Measurements from ENCODE around the gene IHH. TPM values are rescaled to one million over a fixed set of nuclear protein-coding genes. Genes with fewer than 3 reads are reported as not detected.

Gene IHH
- total RNA-seq, 1 donor = under 0.01 TPM

DNA sequence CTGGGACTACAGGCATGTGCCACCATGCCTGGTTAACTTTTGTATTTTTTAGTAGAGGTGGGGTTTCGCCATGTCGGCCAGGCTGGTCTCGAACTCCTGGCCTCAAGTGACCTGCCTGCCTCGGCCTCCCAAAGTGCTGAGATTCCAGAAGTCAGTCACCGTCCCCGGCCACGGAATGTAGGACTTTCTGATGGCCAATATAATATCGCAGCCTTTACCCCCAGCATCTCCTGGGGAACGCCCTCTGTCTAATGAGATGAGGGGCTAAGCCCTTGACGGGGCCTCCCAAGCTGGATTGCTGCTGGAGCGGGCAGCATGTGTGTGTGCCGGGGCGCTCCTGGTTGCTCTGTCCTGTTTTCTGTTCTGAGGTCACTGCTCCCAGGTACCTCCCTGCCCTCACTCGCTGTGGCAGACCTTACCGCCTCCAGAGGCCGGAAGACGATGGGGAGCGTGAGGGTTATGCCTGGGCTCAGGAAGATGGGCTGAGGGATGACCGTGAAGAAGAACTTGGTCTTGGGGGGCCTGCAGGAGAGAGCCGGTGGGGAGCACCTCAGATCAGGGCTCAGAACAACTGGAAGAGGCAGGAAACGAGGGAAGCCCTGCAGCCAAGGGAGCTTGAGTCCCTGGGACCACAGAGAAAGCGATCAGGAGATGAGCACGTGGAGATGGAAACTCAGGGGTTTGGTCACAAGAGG, 28.5 kb downstream of the IHH start:
- Histone ChIP-seq H3K4me1 (ENCODE audit: insufficient read depth, low read length) (no peaks in the 10 kb centered on the region), H3K79me2 (ENCODE audit: insufficient read depth, low read length) (no peaks in the 10 kb centered on the region), H4K20me1 (ENCODE audit: insufficient read depth, low read length) (peaks cover 3% of the 10 kb centered on the region), H3K4me2 (ENCODE audit: insufficient read depth, low read length) (no peak overlapping the region), H3K36me3 (ENCODE audit: insufficient read depth, low read length) (no peaks in the 10 kb centered on the region), H3K4me3 (ENCODE audit: insufficient read depth, low read length) (no peak overlapping the region), H3K9me3 (ENCODE audit: low read depth, low read length) (no peaks in the 10 kb centered on the region), H3K27me3 (ENCODE audit: insufficient read depth, low read length) (peaks cover 35% of the 10 kb centered on the region), H3K27ac (ENCODE audit: low read depth, low read length) (no peak overlapping the region), H2AFZ (ENCODE audit: low read length) (no peak overlapping the region)
- DNase-seq (ENCODE audit: insufficient read length, low spot score, missing footprints) = no peak
- no peak for TF ChIP-seq CTCF (IDR thresholded peaks at IDR 0.05; ENCODE audit: extremely low read depth, low read depth, low read length)

DNA sequence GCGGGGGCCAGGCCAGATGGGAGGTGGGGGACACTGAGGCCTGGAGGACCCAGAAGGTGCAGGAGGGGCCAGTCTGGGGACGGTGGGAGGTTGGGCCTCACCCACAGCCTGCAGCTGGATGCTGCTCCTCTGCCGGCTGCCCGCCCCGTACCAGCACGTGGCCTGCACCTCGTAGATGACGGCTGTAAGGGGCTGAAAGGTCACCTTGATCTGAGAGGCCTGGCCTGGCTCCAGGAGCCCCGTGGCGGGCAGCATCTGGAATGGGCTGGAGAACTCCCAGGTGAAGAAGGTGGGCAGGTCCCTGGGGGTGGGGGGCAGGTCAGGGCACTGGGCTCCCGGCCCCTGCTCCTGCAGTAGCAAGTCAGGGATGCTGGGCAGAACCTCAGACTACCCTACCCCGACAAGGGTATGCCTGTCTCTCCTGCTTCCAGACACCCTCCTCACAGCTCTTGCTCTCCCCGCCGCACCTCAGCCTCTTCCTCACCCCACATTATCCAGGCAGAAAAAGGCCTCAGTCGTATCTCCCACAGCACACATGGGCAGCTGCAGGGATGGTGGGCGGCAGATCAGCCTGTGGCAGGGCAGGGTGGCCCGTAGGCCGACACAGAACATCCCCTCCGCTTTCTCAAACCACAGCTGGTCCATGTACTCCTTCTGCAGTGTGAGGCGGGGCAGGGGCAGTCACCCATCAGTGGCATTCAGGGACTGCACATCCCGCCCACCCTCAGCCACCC, 29.5 kb downstream of the IHH start:
- no peak overlapping the region for H3K4me2 ChIP-seq (ENCODE audit: insufficient read depth, low read length)
- no peaks in the 10 kb centered on the region for H3K9me3 ChIP-seq (ENCODE audit: low read depth, low read length)
- no peak for TF ChIP-seq CTCF (IDR thresholded peaks at IDR 0.05; ENCODE audit: extremely low read depth, low read depth, low read length)
- H3K4me3 ChIP-seq (ENCODE audit: insufficient read depth, low read length) = no peak overlapping the region
- no peak overlapping the region for H2AFZ ChIP-seq (ENCODE audit: low read length)
- H3K4me1 ChIP-seq (ENCODE audit: insufficient read depth, low read length) = no peaks in the 10 kb centered on the region
- no peak overlapping the region for H3K27ac ChIP-seq (ENCODE audit: low read depth, low read length)
- peaks cover 3% of the 10 kb centered on the region for H4K20me1 ChIP-seq (ENCODE audit: insufficient read depth, low read length)
- no peaks in the 10 kb centered on the region for H3K79me2 ChIP-seq (ENCODE audit: insufficient read depth, low read length)
- no peaks in the 10 kb centered on the region for H3K36me3 ChIP-seq (ENCODE audit: insufficient read depth, low read length)
- H3K27me3 ChIP-seq (ENCODE audit: insufficient read depth, low read length) = peaks cover 34% of the 10 kb centered on the region
- peak; percentile 31 for DNase-seq (ENCODE audit: insufficient read length, low spot score, missing footprints)

DNA sequence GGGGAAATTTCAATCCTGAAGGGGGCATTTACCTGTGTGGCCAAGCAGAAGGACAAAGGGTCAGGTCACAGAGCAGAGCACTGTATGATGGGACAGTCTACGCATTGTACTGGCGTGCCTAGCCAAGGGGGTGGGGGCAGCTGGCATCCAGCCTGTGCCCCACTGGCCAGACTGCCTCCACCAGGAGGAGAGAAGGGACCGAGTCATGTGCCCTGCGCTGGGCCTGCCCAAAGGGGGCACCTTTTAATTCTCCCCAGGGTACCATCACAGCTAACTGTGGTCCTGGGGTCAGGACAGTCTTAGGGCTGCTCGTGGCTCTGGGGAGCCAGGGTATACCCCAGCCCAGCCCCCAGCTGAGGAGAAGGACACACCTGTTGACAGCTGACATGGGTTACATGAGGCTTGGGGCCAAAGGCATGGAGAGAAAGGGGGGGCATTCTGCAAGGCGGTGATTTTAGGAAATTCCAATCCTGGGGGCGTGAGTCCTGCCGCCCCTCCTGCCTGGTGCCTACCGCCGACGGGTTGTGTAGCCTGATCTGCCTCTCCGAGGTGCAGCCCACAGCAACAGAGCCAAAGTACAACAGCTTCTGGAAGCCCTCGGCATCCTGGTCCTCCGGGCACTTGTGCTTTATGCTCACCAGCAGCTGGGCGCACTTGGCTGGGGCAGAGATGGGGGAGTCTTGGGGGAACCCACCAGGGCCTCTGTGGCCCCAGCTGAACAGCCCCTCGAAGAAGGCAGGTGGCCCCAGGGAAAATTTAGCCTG, 30.4 kb downstream of the IHH start:
- no peak for TF ChIP-seq CTCF (IDR thresholded peaks at IDR 0.05; ENCODE audit: extremely low read depth, low read depth, low read length)
- H3K4me2 ChIP-seq (ENCODE audit: insufficient read depth, low read length) = no peak overlapping the region
- peak; percentile 10 for DNase-seq (ENCODE audit: insufficient read length, low spot score, missing footprints)
- H3K79me2 ChIP-seq (ENCODE audit: insufficient read depth, low read length) = no peaks in the 10 kb centered on the region
- H3K4me3 ChIP-seq (ENCODE audit: insufficient read depth, low read length) = no peak overlapping the region
- H4K20me1 ChIP-seq (ENCODE audit: insufficient read depth, low read length) = peaks cover 3% of the 10 kb centered on the region
- H3K27ac ChIP-seq (ENCODE audit: low read depth, low read length) = no peak overlapping the region
- no peak overlapping the region for H2AFZ ChIP-seq (ENCODE audit: low read length)
- peaks cover 26% of the 10 kb centered on the region for H3K27me3 ChIP-seq (ENCODE audit: insufficient read depth, low read length)
- no peaks in the 10 kb centered on the region for H3K36me3 ChIP-seq (ENCODE audit: insufficient read depth, low read length)
- H3K4me1 ChIP-seq (ENCODE audit: insufficient read depth, low read length) = no peaks in the 10 kb centered on the region
- H3K9me3 ChIP-seq (ENCODE audit: low read depth, low read length) = no peaks in the 10 kb centered on the region

DNA sequence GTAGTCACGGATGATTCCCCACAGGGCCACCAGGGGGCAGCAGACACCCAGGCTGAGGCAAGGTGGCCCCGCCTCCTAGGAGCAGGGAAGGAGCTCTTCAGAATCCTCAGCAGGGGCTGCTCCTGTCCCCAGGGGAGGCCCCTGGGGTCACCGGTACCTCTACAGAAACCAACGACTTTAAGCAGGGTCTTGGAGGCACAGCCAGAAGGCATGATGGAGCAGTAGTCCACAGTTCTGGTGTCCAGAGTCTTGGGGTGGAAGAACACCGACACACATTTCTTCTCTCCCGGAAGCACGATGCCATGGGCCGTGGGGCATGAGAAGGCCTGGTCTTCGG, 30.9 kb downstream of the IHH start:
- H3K4me1 ChIP-seq (ENCODE audit: insufficient read depth, low read length) = no peaks in the 10 kb centered on the region
- peak; percentile 97 for DNase-seq (ENCODE audit: insufficient read length, low spot score, missing footprints)
- no peak overlapping the region for H3K4me3 ChIP-seq (ENCODE audit: insufficient read depth, low read length)
- H3K79me2 ChIP-seq (ENCODE audit: insufficient read depth, low read length) = no peaks in the 10 kb centered on the region
- peaks cover 3% of the 10 kb centered on the region for H4K20me1 ChIP-seq (ENCODE audit: insufficient read depth, low read length)
- H3K27ac ChIP-seq (ENCODE audit: low read depth, low read length) = no peak overlapping the region
- no peak overlapping the region for H3K4me2 ChIP-seq (ENCODE audit: insufficient read depth, low read length)
- H3K36me3 ChIP-seq (ENCODE audit: insufficient read depth, low read length) = no peaks in the 10 kb centered on the region
- peak; percentile 94 for TF ChIP-seq CTCF (IDR thresholded peaks at IDR 0.05; ENCODE audit: extremely low read depth, low read depth, low read length)
- H3K9me3 ChIP-seq (ENCODE audit: low read depth, low read length) = no peaks in the 10 kb centered on the region
- peaks cover 25% of the 10 kb centered on the region for H3K27me3 ChIP-seq (ENCODE audit: insufficient read depth, low read length)
- H2AFZ ChIP-seq (ENCODE audit: low read length) = no peak overlapping the region
